B cell (primary cell): ENCODE measurements around the gene KCNJ16.

Experiments
- CTCF ChIP-seq: fragments of 200-600 bp; IDR thresholded peaks from one replicate; pipeline ENCODE4 v1.8.0; 2022; ENCODE audit warnings: antibody characterized with exemption, mild to moderate bottlenecking
- EZH2 ChIP-seq: IDR thresholded peaks from 2 replicates; pipeline ENCODE4 v1.6.1; 2012; ENCODE audit warnings: borderline replicate concordance, low read depth, mild to moderate bottlenecking, moderate library complexity, low read length; ENCODE audit not compliant: insufficient read depth, poor library complexity, severe bottlenecking

GRCh38 chr17:70078994-70079531 lies 4.0 kb downstream of the KCNJ16 start:
- no peak for TF ChIP-seq EZH2
- no peak for TF ChIP-seq CTCF
